ENCODE results near the gene PHF2.

Gene PHF2

DNA sequence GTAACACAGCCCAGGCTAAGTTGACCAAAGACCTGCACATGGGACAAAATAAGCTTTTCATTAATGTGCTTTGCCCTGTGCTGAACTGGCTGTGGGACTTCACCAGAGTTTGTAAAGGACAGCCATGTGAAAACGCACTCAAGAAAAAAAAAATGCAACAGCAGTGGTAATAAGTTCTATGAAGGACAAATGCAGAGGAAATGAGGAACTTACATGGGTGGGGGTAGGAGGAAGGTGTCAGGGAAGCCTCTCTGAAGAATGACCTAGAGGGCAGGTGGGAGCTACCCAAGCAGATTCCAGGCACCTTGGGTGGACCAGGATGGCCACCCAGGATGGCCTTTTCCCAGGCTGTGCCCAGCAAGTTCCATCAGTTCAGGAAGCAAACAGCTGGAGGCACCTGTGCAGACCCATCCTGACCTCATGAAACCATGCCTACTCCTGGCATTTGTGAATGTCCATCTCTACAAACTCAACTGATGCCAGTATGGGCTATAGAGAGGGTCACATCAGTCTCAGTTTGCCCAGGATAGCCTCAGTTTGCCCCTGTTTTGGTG, 6.7 kb upstream of the PHF2 start:
- DNase-seq = no peak

DNA sequence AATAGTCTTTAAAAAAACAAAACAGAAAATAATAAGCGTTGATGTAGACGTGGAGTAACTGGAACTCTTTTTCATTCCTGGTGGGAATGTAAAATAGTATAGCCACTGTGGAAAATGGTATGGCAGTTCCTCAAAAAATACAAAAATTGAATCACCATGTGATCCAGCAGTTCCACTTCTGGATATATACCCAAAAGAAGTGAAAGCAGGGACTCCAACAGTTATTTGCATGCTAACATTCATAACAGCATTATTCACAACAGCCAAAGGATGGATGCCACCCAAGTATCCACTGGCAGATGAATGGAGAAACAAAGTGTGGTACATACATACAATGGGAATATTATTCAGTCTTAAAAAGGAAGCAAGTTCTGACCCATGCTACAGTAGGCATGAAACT, 4.2 kb upstream of the PHF2 start:
- no peak for DNase-seq

DNA sequence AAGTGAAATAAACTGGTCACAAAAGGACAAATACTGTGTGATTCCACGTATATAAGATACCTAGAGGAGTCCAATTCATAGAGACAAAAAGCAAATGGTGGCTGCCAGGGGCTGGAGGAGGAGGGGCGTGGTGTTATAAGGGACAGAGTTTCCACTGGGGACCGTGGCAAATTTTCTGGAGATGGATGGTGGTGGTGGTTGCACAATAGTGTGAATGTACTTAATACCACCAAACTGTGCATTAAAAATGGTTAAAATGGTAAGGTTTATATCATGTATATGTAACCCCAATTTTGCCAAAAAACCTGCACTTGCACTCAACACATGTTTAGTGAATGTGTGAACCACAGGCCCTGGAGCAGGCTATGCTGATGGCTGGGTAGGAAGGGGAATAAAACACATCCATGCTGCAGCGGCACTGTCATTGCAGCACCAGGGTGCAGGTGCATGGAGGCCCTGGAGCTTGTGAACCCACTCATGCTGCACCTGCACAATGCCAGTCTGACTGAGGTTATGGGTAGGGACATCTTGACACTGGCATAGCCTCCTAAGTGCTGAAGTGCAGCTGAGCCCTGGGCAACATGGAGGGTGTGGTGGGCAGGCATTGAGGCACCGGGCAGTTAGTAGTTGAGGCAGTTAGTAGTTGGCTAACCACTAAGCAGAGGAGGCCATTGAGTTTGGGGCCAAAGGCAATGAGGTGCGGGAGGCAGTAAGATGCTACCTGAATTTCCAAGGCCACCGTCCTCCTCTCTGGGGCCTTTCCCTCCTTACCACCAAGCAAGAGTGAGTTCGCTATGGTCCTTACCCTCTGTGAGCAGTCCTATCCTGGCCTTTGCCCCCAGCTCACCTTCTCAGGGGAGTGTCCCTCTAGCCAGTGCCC, 3.5 kb upstream of the PHF2 start:
- DNase-seq = no peak

DNA sequence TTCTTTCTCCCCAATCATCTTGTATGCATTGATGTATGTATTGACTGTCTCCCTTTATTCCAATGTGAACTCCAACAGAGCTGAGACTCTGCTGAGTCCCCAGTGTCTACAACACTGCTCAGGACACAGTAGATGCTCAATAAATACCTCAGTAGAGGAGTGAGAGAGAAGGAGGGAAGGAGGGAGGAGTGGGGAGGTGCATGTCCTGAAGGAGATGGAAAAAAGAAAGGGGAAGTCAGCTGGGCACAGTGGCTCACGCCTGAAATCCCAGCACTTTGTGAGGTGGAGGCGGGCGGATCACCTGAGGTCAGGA, 2.9 kb upstream of the PHF2 start:
- DNase-seq = no peak

DNA sequence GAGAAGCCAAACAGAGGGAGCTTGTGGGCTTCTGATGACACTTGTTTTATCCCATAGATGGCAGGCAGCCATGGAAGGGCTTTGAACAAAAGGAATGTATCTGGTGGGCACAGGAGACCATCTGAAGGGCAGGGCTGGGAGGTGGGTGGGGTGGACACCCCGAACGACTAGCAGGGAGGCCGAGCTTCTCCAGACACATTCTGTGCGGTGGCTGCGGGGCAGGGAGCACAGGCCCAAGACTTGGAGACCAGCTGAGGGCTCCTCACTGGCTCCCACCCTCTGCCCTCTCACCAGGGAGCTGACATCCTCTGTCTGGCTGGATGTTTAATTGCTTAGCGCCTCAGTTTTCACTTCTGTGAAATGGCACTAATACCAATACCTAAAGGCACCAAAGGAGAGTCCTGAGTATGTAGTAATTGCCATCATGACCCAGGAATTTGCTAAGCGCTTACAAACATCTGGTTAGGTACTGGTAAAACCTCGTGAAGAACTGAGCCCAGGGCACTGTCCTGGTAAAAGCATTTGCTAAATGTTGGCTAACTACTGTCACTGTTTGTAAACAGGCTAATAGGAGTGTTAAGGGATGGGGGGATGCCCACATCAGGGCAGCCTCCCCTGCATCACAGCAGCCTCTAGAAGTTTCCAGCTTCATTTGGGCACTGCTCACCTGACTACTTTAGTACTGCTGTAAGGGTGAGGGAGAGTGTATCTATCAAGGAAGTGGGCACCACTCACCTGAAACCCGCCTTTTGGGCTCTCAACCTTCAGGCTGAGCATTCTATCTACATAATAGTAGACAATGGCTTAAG, 2.1 kb upstream of the PHF2 start:
- DNase-seq = no peak

DNA sequence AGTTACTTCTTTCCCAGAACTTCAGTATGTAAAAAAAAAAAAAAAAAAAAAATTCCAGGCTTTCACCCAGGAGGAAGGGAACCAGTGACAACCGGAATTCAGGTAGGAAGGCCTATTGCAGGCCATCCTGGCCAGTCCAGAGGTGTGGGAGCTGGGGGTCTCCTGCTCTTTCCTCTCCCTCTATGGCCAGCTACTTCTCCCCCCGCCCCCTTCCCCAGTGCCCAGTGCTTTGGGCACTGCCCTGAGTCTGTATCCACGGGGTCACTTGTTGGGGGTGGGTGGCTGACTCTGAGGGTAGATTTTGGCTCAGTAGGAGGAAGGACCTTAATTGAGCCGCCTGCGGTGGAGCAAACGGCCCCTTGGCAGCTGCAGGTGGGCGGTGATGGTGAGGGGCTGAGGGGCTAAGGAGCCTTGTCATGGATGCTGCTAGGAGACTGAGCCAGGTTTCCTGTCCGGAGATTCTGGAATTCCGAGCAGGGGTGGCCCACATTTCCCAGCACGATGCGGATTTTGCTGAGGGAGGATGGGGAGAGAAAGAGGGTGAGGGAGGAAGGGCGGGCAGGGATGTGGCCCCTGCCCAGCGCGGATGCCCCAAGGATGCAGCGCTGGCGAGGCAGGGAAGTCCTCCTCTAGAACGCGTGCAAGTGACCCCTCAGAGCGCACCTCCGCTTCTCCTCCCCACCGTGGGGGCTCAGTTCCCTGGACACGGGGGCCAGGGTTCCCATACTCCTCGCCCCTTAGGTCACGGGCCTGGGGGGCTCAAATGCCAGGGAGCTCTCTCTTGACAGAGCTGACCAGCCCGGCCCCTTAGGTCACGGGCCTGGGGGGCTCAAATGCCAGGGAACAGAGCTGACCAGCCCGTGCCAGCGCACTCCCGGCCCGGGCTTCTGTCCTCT, 1.2 kb upstream of the PHF2 start:
- DNase-seq = no peak

DNA sequence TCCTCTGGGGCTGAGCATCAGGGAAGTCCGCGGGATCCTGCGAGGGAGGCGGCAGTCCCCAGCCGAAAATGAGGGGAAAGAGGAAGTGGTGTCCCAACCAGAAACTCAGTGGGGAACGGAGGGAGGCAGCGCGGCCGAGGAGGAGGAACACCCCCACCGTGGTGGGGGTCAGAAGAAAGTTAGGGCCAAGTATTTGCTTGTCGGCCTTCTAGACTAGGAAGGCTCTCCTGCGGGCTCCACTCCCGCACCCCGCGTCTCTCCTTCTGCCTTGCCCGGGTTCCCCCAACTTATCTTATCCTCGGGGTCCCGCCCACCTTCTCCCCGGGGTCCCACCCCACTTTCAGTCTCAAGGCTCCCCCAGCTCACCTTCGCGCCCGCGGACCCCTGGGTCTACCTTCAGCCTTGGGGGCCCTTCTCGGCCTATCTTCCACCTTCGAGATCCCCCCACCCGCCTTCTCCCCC, 557 bp upstream of the PHF2 start:
- DNase-seq = no peak

DNA sequence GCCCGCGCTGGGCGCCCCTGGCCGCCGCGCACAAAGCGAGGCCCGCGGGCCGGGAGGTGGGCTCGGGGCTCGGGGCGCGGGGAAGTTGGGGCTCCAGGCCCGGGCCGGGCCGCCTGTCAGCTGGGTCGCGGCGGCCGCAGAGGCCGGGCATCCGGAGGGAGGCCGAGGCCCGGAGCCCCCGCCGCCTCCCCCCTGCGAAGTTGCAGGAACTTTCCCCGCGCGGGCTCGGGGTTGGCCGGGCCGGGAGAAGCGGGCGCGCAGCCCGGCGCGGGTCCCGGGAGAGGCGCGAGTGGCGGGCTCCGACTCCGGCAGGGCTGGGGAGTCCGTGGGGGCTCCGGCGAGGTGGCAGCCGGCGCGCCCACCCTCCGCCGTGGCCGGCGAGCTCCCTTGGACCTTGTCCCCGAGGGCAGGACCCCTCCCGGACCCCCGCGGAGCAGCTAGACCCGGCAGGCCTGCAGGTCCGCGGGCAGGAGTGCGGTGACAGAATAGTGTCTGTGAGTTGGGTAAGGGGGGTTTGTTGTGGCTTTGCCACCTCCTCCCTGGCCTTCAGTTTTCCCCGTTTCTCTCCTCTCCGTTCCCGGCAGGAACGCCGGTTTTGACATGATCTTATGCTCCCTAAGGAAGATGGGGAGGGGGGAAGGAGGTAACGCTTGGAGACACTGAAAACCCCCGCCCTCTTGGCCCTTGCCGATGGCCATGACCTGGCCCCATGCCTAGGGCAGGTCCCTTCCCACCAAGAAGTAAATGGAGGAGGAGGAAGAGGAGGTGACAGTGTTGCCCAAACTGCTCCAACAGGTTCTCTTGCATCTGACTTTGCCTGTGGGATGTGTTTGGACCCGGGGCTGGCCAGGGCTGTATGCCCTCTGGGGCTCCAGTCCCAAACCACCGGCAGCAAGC, 942 bp downstream of the PHF2 start:
- no peak for DNase-seq

DNA sequence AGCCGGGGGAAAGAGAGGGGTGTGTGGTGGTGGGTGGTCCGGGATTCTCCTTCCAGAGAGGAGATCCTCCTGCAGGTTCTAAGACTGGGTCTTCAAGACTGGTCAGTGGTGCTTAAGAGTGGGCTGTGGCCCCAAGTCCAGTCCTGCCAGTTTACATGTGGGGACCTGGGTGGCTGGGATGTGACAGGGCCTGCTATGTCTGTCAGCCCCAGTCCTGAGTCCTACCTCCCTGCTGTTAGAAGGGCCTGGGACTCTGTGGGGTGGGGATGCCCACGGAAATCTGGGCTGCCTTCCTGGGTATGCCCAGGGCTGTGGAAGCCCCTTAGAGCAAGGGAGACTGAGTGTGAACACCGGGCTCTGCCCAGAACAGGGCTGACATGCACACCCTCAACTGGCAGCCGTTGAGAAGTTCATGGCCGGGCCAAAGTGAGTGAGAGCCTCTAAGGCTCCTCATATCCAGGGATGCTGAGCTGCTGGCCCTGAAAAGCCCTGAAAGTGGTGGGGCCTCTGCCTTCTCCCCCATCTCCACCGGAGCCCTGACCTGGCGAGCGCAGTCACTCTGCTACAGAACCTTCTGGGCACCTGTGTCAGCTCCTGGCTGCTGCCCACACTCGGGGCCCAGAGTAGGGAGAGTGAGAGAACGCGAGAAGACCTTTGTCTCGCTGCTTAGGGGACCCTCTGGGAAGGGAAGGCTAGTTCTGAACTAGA, 1.7 kb downstream of the PHF2 start:
- no peak for DNase-seq

DNA sequence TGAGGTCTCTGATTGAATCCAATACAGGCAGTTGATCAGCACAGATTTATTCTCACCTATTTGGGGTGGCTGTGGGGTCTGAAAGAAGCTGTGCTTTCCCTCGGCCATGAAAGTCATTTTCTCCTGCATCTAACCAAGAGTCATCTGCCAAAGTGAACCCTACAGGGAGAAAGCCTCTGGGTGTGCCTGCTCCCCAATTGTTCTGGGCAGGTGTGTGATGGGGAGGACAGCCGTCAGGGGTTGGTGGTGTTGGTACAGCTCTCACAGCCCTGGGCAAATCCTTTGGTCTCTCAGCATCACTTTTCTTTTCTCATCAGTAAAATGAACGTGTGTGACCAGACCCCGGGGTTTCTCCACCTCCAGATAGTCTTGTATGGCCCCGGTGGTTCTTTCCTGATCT, 2.5 kb downstream of the PHF2 start:
- DNase-seq = no peak

DNA sequence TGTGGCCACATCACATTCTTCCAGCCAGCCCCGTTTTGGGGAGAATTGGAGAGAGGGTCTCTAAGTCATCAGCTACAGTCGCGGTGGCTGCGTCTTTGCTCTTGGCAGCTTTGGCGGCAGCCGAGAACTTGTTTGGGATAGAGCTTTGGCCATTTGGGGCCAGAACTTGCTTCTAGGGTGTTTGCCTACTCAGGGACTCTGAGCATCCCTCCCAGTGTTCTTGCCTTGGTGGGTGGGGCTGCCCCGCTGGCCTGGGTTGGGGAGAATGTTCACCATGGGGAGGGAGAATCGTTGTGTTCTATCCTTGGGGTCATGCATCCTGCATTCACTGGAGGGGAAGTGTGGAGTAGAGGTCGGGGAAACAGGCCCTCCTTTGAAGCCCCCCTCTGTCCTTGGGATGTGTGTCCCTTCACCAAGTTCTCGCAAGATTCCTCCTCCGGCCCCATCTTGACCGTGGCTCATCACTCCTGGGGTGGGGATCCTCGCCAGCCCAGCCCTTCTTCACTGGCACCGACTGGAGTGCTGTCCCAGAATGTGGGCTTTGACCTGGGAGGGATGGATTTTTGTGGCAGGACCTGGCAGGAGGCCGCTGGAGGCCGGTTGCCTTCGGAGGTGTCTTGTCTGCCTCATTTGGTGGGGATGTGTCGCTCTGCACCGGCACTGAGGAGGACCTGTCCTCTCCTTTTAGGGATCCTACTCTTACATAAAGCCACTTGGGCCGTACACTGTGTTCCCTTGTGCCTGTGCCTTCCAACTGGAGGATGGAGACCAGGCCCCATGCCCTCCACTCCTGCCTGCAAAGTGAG, 3.5 kb downstream of the PHF2 start:
- DNase-seq = no peak

DNA sequence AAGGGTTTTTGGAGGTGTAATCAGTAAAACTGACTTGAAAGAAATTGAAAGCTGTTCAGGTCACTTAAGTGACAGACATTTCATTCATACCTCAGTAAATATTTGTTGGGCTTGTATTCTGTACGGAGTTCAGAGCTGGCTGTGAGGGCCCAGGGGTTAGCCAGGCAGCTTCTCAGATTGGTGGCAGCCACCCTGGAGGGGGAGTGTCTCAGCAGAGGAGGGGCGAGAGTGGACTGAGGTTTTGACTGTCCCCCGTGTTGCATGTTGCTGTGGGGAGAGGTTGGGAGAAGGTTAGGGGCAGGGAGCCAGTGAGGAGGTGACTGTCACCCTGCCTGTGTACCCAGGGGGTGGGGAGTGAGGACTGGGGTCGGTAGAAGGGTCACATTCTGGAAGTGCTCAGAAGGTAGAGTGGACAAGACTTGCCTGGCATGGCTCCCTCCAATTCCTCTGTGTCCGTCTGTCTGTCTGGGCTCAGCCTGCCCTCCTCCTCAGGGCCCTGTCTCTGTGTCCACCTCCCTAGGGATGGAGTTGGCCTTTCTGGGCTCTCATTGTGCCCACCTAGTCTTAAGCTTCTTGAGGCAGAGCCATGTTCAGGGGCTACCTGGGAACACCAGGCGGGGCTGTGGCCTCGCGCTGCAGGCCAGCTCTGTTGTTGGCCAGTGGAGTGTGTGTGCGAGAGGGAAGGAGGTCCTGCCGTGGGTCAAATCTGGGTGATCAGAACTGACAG, 4.4 kb downstream of the PHF2 start:
- DNase-seq = no peak

DNA sequence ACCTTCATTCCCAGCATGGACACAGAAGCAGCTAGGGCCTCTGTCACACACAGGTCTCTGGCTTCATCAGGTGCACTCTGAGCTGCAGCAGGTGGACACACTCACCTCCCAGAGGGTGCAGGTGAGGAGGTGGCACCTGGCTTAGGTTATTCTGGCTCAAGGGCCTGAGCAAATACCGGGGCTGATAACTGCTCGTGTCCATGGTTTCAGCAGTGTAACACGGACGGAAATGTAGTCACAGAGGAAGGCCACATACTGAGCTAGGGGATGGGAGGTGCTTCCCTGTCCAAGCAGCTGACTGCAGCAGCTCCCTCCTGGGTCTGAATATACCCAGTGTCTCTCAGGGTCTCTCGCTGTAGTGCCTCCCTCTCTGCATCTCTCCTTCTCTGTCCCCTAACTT, 5.7 kb downstream of the PHF2 start:
- peak; percentile 90 to 98 for DNase-seq

DNA sequence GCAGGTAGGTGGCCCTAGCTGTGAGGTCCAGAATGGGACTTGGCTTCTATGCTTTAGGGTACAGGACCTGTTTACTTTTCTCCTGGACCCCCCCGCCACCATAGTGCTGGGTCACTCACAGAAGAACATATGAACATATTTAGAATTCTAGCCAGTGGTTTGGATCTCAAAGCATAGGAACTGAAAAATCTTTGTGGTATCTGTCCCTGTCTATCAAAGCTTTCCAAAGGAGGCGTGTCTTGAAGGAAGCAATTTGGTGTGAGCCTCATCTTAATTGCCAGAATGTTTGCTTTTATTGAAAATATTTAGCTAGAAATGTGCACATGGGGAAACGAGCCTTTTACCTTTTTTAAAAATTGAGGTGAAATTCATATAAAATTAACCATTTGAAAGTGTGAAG, 6.2 kb downstream of the PHF2 start:
- DNase-seq = peak in 1 of 2 experiments; percentile 32

DNA sequence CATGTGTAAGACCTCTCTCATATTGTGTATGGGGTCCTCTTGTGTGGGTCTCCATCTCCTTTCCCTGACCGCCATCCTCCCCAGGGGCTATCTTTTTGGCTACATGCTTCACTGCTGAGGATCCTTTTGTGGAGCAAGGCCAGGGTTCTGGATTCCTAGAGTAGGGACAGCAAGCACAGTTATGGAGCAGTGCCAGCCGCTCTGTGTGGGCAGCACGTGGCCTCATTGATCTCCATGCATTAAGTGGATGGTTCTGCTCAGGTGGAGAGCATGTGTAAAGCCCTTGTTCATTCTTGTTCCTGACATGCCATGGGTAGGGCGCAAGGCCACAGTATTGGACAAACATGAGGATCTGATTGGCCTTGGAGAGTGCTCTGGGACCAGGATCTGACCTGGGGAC, 8.9 kb downstream of the PHF2 start:
- DNase-seq = no peak

DNA sequence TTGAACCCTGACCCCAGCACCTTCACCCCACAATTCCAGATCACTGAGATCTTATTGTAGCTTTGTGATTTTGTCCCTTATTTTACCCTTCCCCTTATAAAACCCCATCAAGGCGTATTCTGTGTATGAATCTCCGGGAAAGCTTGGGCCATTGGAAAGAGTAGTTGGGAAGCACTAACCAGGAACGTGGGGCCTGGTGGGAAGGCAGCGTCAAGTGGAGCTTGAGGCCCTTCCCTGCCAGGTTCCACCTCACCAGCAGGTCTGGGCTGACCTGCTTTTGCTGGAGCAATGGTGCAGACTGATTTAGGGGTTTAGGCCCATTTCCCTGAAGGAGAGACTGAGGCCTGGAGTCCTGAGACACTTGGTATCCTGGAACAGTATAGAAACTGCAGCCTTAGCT, 9.3 kb downstream of the PHF2 start:
- DNase-seq = no peak

DNA sequence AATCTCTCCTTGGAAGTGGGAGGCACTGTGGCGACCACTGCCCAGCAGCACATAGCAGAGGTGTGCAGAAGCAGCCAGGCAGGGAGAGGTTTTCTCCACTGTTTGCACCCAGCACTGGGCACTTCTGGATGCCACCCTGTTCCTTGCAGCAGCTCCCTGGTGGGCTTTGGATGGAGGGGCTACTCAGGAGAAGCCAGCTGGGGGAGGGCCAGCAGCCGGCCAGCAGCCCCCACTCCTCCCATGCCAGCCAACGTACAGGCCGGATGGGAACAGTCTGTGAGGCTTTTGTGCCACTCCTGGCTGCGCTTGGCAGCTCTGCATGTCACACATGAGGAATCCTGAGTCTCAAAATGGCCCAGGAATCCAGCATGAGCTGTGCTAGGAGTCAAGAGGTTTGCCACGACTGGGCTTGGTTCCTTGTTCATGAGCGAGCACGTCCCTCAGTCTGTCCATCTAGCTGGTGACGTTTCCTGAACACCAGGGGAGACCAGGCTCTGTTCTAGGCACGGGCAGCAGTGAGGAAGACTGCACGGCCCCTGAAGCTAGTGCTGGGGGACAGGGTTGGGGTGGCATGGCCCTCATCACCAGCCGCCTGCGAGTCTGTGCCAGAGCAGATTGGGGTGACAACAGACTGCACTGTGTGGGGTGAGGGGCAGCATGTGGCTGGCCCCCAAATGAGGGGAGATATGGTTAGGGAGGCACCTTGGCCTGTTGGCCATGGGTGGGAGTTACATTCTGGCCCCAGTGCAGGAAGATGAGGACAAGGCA, 10.1 kb downstream of the PHF2 start:
- no peak for DNase-seq

DNA sequence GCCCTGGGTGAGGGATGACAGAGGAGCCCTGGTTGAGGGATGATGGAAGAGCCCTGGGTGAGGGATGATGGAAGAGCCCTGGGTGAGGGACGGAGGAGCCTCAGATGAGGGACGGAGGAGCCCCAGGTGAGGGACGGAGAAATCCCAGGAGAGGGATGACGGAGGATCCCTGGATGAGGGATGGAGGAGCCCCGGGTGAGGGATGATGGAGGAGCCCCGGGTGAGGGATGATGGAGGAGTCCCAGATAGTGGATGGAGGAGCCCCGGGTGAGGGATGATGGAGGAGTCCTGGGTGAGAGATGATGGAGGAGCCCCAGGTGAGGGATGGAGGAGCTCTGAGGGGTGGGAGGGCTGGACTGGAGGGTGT, 10.9 kb downstream of the PHF2 start:
- DNase-seq = no peak
